H1 (cell line): Measurements from ENCODE around the gene CREBZF.

Experiments
- CHD1 ChIP-seq: IDR thresholded peaks from 2 replicates; pipeline ENCODE4 v1.6.1; 2012; ENCODE audit warnings: low read depth, low read length, improper control_type of control experiment
- CREB1 ChIP-seq: IDR thresholded peaks from 2 replicates; pipeline ENCODE4 v1.6.1; 2012; ENCODE audit warnings: inconsistent platforms
- EZH2 ChIP-seq: fragments of 200-600 bp; sonication (generic); IDR thresholded peaks from 2 replicates; pipeline ENCODE4 v1.7.1; 2012; ENCODE audit warnings: low read depth, mild to moderate bottlenecking, moderate library complexity, low read length, inconsistent platforms; ENCODE audit not compliant: severe bottlenecking
- RBBP5 ChIP-seq: IDR thresholded peaks from 2 replicates; pipeline ENCODE4 v1.7.1; 2012; ENCODE audit warnings: low read depth, mild to moderate bottlenecking, inconsistent platforms, low read length, moderate library complexity, borderline replicate concordance
- TF ChIP-seq, protein P1 (sequence below), 3 experiments: IDR thresholded peaks; 1 replicate in 2 of 3; 2 replicates in 1 of 3; pipeline versions ENCODE4 v1.5.1 to v1.6.1; 2011; ENCODE audit warnings: low read length in 3 of 3, mild to moderate bottlenecking in 3 of 3, inconsistent platforms in 2 of 3, low read depth in 1 of 3, moderate library complexity in 1 of 3; ENCODE audit not compliant: insufficient read depth in 1 of 3; ENCODE audit errors: control extremely low read depth in 1 of 3

DNA sequence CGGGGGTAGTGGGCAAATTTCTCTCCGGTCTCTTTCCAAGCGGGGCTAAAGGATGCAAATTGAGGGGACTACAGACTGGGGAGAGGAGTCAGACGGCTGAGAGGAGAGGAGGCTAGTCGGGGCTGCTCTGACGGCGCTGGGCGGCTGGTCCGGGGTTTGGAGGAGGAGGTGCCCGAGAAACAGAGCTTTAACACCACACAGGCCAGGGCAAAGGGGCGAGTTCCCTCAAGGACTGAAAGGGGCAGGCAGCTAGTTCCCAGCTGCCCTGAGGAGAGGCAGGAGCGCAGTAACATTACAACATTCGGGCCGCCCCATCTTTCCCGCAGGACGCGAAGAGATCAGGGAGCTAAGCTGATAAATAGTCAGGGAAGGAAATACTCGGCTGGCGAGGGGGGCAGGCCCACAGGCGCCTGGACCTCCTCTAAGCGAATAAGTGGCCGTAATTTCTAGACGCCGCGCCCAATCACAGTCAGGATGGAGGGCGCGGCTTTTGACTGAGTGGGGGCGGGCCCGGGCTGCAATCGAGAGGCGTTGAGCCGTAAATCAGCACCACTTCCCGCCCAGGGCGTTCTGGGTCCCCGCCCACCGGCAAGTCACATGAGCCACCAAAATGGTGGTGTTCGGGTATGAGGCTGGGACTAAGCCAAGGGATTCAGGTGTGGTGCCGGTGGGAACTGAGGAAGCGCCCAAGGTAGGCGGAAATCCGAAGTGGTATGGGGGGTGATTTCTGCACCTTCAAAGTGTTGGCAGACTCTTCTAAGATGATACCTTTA lies 36.7 kb downstream of the CREBZF start, which contains the start of gene TMEM126B:
- TF ChIP-seq CREB1 = no peak
- TF ChIP-seq, protein P1, sequence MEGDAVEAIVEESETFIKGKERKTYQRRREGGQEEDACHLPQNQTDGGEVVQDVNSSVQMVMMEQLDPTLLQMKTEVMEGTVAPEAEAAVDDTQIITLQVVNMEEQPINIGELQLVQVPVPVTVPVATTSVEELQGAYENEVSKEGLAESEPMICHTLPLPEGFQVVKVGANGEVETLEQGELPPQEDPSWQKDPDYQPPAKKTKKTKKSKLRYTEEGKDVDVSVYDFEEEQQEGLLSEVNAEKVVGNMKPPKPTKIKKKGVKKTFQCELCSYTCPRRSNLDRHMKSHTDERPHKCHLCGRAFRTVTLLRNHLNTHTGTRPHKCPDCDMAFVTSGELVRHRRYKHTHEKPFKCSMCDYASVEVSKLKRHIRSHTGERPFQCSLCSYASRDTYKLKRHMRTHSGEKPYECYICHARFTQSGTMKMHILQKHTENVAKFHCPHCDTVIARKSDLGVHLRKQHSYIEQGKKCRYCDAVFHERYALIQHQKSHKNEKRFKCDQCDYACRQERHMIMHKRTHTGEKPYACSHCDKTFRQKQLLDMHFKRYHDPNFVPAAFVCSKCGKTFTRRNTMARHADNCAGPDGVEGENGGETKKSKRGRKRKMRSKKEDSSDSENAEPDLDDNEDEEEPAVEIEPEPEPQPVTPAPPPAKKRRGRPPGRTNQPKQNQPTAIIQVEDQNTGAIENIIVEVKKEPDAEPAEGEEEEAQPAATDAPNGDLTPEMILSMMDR (IDR thresholded peaks at IDR 0.05; ENCODE audit: control extremely low read depth in 1 of 3, insufficient read depth in 1 of 3, low read depth in 1 of 3, low read length in 3 of 3) = no peak
- no peak for TF ChIP-seq EZH2
- TF ChIP-seq RBBP5 = peak; percentile 97; the same call in 1 of the 2 replicates
- TF ChIP-seq CHD1 = no peak
